Suprapubic skin (tissue), 4 donors: Measurements from ENCODE around the gene PCYT1A.
"Not testable (repeated sequence)": the region's sequence is repeated elsewhere in the genome, so short reads cannot be mapped to it uniquely, and the experiment has no call there.

ENCODE experiments used
- CTCF ChIP-seq, 2 donors: fragments of 200-600 bp in 1 of 2; fragments of 450-650 bp in 1 of 2; sonication (generic) in 1 of 2; IDR thresholded peaks; one replicate each; pipeline ENCODE4 v1.5.1; 2016 to 2019; ENCODE audit warnings: antibody characterized with exemption in 2 of 2, mild to moderate bottlenecking in 1 of 2, moderate library complexity in 1 of 2
- EP300 ChIP-seq: sonication (generic); formaldehyde crosslinking; IDR thresholded peaks from one replicate; pipeline ENCODE4 v1.6.1; 2017; ENCODE audit warnings: antibody characterized with exemption
- POLR2A ChIP-seq, 2 donors: fragments of 450-650 bp; IDR thresholded peaks; one replicate each; pipeline ENCODE4 v1.6.1; 2017; ENCODE audit warnings: antibody characterized with exemption in 2 of 2, mild to moderate bottlenecking in 2 of 2, moderate library complexity in 2 of 2
- POLR2AphosphoS5 ChIP-seq, 3 donors: sonication (generic); formaldehyde crosslinking; IDR thresholded peaks; one replicate each; pipeline ENCODE4 v1.6.1; 2017; ENCODE audit warnings: antibody characterized with exemption in 3 of 3

DNA sequence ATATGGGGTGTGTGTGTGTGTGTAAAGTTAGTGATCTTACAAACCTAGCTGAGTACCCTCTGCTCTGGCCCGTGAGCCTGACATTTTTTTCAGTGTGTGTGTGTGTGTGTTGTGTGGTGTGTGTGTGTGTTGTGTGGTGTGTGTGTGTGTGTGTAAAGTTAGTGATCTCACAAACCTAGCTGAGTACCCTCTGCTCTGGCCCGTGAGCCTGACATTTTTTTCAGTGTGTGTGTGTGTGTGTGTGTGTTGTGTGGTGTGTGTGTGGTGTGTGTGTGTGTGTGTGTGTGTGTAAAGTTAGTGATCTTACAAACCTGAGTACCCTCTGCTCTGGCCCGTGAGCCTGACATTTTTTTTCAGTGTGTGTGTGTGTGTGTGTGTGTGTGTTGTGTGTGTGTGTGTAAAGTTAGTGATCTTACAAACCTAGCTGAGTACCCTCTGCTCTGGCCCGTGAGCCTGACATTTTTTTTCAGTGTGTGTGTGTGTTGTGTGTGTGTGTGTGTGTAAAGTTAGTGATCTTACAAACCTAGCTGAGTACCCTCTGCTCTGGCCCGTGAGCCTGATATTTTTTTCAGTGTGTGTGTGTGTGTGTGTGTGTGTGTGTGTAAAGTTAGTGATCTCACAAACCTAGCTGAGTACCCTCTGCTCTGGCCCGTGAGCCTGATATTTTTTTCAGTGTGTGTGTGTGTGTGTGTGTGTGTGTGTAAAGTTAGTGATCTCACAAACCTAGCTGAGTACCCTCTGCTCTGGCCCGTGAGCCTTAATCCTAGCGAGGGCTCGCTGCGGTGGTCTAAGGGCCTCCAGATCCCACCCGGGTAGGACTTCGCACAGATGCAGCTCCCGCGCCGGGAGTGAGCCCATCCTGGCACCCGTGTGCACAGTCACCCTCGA lies 29.5 kb upstream of the PCYT1A start:
- TF ChIP-seq CTCF (IDR thresholded peaks at IDR 0.05); POLR2AphosphoS5 (IDR thresholded peaks at IDR 0.05); POLR2A (IDR thresholded peaks at IDR 0.05); EP300: not testable (repeated sequence)
